HCT116 (cell line): Measurements from ENCODE around the gene EEF1AKMT4. TPM values are rescaled to one million over a fixed set of nuclear protein-coding genes. Genes with fewer than 3 reads are reported as not detected.

Experiments used
- ATAC-seq: fragments of 200-7000 bp; cut with Tn5 transposase; 2 replicates; pipeline ENCODE4 v1.9.1; 2020; ENCODE audit warnings: mild to moderate bottlenecking, moderate library complexity
- BruUV-seq: library from RNA; stranded (reverse); fragments of 400-500 nt; replicated peaks from 2 replicates; lab custom pipeline; 2021; lab: Mats Ljungman, UMichigan
- CTCF ChIA-PET: fragments of 300-600 bp; sonication (Branson Sonifier 250); formaldehyde crosslinking; loops from one replicate; lab custom pipeline; 2021; ENCODE audit warnings: antibody characterized with exemption; lab: Charles Lee
- POLR2A ChIA-PET: fragments of 300-600, 350-600 bp; sonication (Branson Sonifier 250); formaldehyde crosslinking; loops from one replicate; lab custom pipeline; 2021; ENCODE audit warnings: antibody characterized with exemption; lab: Charles Lee
- RAD21 ChIA-PET, 2 experiments: fragments of 300-600 bp; sonication (Branson Sonifier 250); formaldehyde crosslinking; loops; one replicate each; lab custom pipeline; 2023; ENCODE audit warnings: low total read pairs in 2 of 2; ENCODE audit not compliant: uncharacterized antibody in 2 of 2, unreplicated experiment in 2 of 2, low non-redundant PET in 1 of 2; lab: Charles Lee
- DNase-seq: peaks from one replicate; pipeline ENCODE4 v3.0.0-alpha.2; 2010; ENCODE audit warnings: low read depth, low spot score
- H2AFZ ChIP-seq: fragments of 200-600 bp; shearing (Covaris generic), sonication (generic); 2 replicates; pipeline ENCODE4 v1.6.1; 2017; ENCODE audit warnings: low read depth, mixed run types, mixed read lengths, antibody characterized with exemption, low read length; ENCODE audit not compliant: poor library complexity, severe bottlenecking
- H3K27ac ChIP-seq: 2 replicates; pipeline ENCODE4 v1.5.1; 2012; ENCODE audit warnings: low read depth, low read length
- H3K27me3 ChIP-seq: fragments of 200-600 bp; sonication (generic); 2 replicates; pipeline ENCODE4 v1.6.1; 2016; ENCODE audit warnings: mixed run types, low read length, mixed read lengths; ENCODE audit not compliant: insufficient read depth
- H3K36me3 ChIP-seq, 2 experiments: fragments of 200-500 bp in 1 of 2; fragments of 200-600 bp in 1 of 2; sonication (Bioruptor generic) in 1 of 2; sonication (generic) in 1 of 2; 2 replicates each; pipeline versions ENCODE4 v1.5.1 to v1.6.1; 2014 to 2016; ENCODE audit warnings: low read length in 2 of 2, inconsistent platforms in 1 of 2, mixed read lengths in 1 of 2, mixed run types in 1 of 2; ENCODE audit not compliant: insufficient read depth in 2 of 2, control insufficient read depth in 1 of 2
- H3K4me1 ChIP-seq, 2 experiments: fragments of 200-600 bp in 1 of 2; sonication (generic) in 1 of 2; 2 replicates each; pipeline versions ENCODE4 v1.5.1 to v1.6.1; 2012 to 2017; ENCODE audit warnings: low read length in 2 of 2, inconsistent platforms in 1 of 2, mild to moderate bottlenecking in 1 of 2, mixed read lengths in 1 of 2, mixed run types in 1 of 2, moderate library complexity in 1 of 2; ENCODE audit not compliant: insufficient read depth in 2 of 2, control insufficient read depth in 1 of 2
- H3K4me2 ChIP-seq: fragments of 200-600 bp; sonication (generic); 2 replicates; pipeline ENCODE4 v1.6.1; 2017; ENCODE audit warnings: mixed run types, low read length, mixed read lengths
- H3K4me3 ChIP-seq, 2 experiments: fragments of 200-600 bp in 1 of 2; sonication (generic) in 1 of 2; replicated peaks in 1 of 2; 2 replicates each; pipeline ENCODE4 v1.5.1; 2011 to 2016; ENCODE audit warnings: low read length in 2 of 2, control low read depth in 1 of 2, low read depth in 1 of 2, mild to moderate bottlenecking in 1 of 2, mixed read lengths in 1 of 2, mixed run types in 1 of 2
- H3K79me2 ChIP-seq: fragments of 200-600 bp; sonication (generic); 2 replicates; pipeline ENCODE4 v1.6.1; 2017; ENCODE audit warnings: mild to moderate bottlenecking, mixed run types, low read length, moderate library complexity, mixed read lengths; ENCODE audit not compliant: insufficient read depth
- H3K9ac ChIP-seq: fragments of 200-600 bp; sonication (generic); 2 replicates; pipeline ENCODE4 v1.6.1; 2016; ENCODE audit warnings: low read length, mixed read lengths
- H3K9me2 ChIP-seq: fragments of 200-600 bp; sonication (generic), shearing (Covaris generic); 2 replicates; pipeline ENCODE4 v1.6.1; 2017; ENCODE audit warnings: mixed run types, mild to moderate bottlenecking, moderate library complexity; ENCODE audit not compliant: insufficient read depth
- H3K9me3 ChIP-seq, 2 experiments: fragments of 200-500 bp in 1 of 2; fragments of 200-600 bp in 1 of 2; sonication (Bioruptor generic) in 1 of 2; sonication (generic) in 1 of 2; 2 replicates each; pipeline ENCODE4 v1.6.1; 2014 to 2017; ENCODE audit warnings: low read length in 2 of 2, mixed read lengths in 2 of 2, inconsistent platforms in 1 of 2, low read depth in 1 of 2, mild to moderate bottlenecking in 1 of 2, mixed run types in 1 of 2, moderate library complexity in 1 of 2; ENCODE audit not compliant: control insufficient read depth in 1 of 2, insufficient read depth in 1 of 2
- H4K20me1 ChIP-seq: fragments of 200-600 bp; sonication (generic), shearing (Covaris generic); 2 replicates; pipeline ENCODE4 v1.6.1; 2017; ENCODE audit warnings: mixed run types, mild to moderate bottlenecking, moderate library complexity; ENCODE audit not compliant: insufficient read depth
- CBX3 ChIP-seq: IDR thresholded peaks from 2 replicates; pipeline ENCODE4 v1.6.1; 2012; ENCODE audit warnings: low read depth
- CEBPB ChIP-seq: IDR thresholded peaks from 2 replicates; pipeline ENCODE4 v1.6.1; 2012; ENCODE audit warnings: low read depth
- EGR1 ChIP-seq: IDR thresholded peaks from 2 replicates; pipeline ENCODE4 v1.6.1; 2012; ENCODE audit warnings: low read depth
- ELF1 ChIP-seq: IDR thresholded peaks from 2 replicates; pipeline ENCODE4 v1.6.1; 2012; ENCODE audit warnings: low read depth, borderline replicate concordance
- EZH2 ChIP-seq: fragments of 200-600 bp; sonication (generic); IDR thresholded peaks from 2 replicates; pipeline ENCODE4 v1.6.1; 2017; ENCODE audit warnings: antibody characterized with exemption, mixed run types
- EZH2phosphoT487 ChIP-seq: fragments of 200-600 bp; IDR thresholded peaks from 2 replicates; pipeline ENCODE4 v1.6.1; 2018; ENCODE audit warnings: antibody characterized with exemption, borderline replicate concordance
- FOSL1 ChIP-seq: IDR thresholded peaks from 2 replicates; pipeline ENCODE4 v1.6.1; 2012; ENCODE audit warnings: low read depth
- JUND ChIP-seq: IDR thresholded peaks from 2 replicates; pipeline ENCODE4 v1.6.1; 2012
- POLR2A ChIP-seq: IDR thresholded peaks from 2 replicates; pipeline ENCODE4 v1.7.0; 2011; ENCODE audit warnings: borderline replicate concordance; ENCODE audit not compliant: insufficient read depth, insufficient read length; ENCODE audit errors: extremely low read depth
- POLR2AphosphoS5 ChIP-seq: IDR thresholded peaks from 2 replicates; pipeline ENCODE4 v1.6.1; 2011; ENCODE audit warnings: mild to moderate bottlenecking, low read depth, low read length, moderate library complexity
- RAD21 ChIP-seq: IDR thresholded peaks from 2 replicates; pipeline ENCODE4 v1.6.1; 2012; ENCODE audit warnings: low read depth, mild to moderate bottlenecking
- SIN3A ChIP-seq: IDR thresholded peaks from 2 replicates; pipeline ENCODE4 v1.6.1; 2012; ENCODE audit warnings: low read depth
- SP1 ChIP-seq: IDR thresholded peaks from 2 replicates; pipeline ENCODE4 v1.6.1; 2012; ENCODE audit warnings: low read depth
- SRF ChIP-seq: IDR thresholded peaks from 2 replicates; pipeline ENCODE4 v1.6.1; 2012; ENCODE audit warnings: low read depth
- TCF7L2 ChIP-seq: IDR thresholded peaks from 2 replicates; pipeline ENCODE4 v1.7.0; 2011; ENCODE audit warnings: borderline replicate concordance, inconsistent platforms; ENCODE audit not compliant: insufficient read depth, insufficient read length; ENCODE audit errors: extremely low read depth
- YY1 ChIP-seq: IDR thresholded peaks from 2 replicates; pipeline ENCODE4 v1.6.1; 2011; ENCODE audit warnings: low read length, low read depth, moderate library complexity, mild to moderate bottlenecking; ENCODE audit not compliant: insufficient replicate concordance; ENCODE audit errors: extremely low read depth
- ZNF274 ChIP-seq: fragments of 200-500 bp; sonication (Bioruptor generic); IDR thresholded peaks from 2 replicates; pipeline ENCODE4 v1.6.1; 2014; ENCODE audit warnings: mild to moderate bottlenecking, low read depth, low read length, inconsistent platforms
- intact Hi-C: fragments of 100-400 bp; cut with micrococcal nuclease; formaldehyde crosslinking; loops from 2 replicates; pipeline ENCODE4 v1.10.0; 2022
- total RNA-seq: library from RNA; stranded (reverse); gene quantifications from one replicate; pipeline ENCODE4 v1.2.1, GENCODE V29; 2021; ENCODE audit not compliant: unreplicated experiment
- TF ChIP-seq, protein P1 (sequence below): IDR thresholded peaks from 2 replicates; pipeline ENCODE4 v1.6.1; 2012
- TF ChIP-seq, protein P2 (sequence below): IDR thresholded peaks from 2 replicates; pipeline ENCODE4 v1.6.1; 2012; ENCODE audit warnings: low read depth
- TF ChIP-seq, protein P3 (sequence below), 3 experiments: fragments of 200-600 bp in 1 of 3; sonication (generic) in 1 of 3; IDR thresholded peaks in 2 of 3; conservative IDR thresholded peaks in 1 of 3; 2 replicates each; pipeline ENCODE4 v1.5.1; 2012 to 2017; ENCODE audit warnings: low read depth in 2 of 3, low read length in 2 of 3, antibody characterized with exemption in 1 of 3, borderline replicate concordance in 1 of 3, control low read depth in 1 of 3, mild to moderate bottlenecking in 1 of 3, mixed read lengths in 1 of 3, mixed run types in 1 of 3, moderate library complexity in 1 of 3; ENCODE audit not compliant: insufficient read depth in 1 of 3

EEF1AKMT4 gene
- total RNA-seq, 1 experiment from 2014 or later, result 10.5 TPM

DNA sequence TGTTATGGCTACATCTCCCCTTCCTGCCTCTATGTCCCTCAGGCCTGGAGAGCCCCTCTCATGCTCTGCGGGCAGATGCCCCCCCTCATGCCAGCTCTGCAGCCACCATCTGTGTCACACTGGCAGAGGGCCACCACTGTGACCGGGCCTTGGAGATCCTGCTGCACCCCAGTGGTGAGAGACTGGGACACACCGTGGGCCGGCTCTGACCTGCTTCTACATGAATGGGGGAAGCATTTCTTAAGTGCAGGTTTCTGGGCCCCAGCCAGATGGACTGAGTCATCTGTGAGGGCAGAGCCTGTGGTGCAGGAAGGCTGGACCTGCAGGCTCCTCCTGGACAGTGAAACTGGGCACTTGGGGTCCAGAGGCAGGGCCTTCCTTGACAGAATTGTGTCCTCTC, 15.2 kb upstream of the EEF1AKMT4 start (continued):
- TF ChIP-seq EZH2phosphoT487 (no peak), CBX3 (no peak; the same call in 1 of the 2 replicates)

DNA sequence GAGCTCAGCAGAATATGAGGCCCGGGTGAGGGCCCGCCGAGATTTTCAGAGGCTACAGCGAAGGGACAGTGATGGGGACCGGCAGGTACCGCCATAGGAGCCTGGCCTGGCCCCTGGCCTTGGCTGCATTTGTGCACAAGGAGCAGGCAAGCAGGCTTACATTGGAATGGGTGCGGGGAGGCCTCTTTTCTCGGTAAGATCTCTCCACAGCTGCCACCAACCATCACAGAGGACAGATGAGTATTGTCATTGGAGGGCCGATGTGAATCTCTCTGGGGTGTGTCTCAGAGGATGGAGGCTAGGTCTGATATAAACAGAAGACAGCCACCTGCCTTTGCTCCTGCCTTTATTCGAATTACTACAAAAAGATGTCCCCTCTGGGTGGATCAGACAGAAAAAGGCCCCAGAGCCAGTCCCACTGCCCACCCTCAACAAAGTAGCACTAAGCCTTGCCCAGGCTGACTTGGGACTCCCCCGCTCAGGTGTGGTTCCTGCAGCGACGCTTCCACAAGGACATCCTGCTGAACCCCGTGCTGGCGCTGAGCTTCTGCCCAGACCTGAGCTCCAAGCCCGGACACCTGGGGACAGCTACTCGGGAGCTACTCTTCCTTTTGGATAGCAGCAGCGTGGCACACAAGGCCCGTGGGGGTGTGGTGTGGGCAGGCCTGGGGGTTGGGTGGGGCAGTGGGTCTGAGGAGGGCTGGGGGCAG, 14.6 kb upstream of the EEF1AKMT4 start:
- no peak overlapping the region for H2AFZ ChIP-seq
- ChIA-PET POLR2A (no interaction called here), CTCF (no interaction called here)

More for the DNA sequence above, 14.6 kb upstream of the EEF1AKMT4 start:
- H3K4me1 ChIP-seq, result peaks cover 12 to 24% of the 10 kb centered on the region in 2 experiments
- no peak; the same call in 1 of the 2 replicates for ATAC-seq
- RAD21 ChIA-PET, result interaction anchor here in 1 of 2 experiments (0.9 kb wide), 1 partner anchor 61 kb away, joined by 3 read pairs; no protein-coding TSS in a partner anchor
- no TSS peak for BruUV-seq
- DNase-seq, result no peak
- peak overlapping the region; percentile 70 for H3K4me2 ChIP-seq
- H3K4me3 ChIP-seq, result no peak overlapping the region
- no peaks in the 10 kb centered on the region for H3K79me2 ChIP-seq
- H4K20me1 ChIP-seq, result no peaks in the 10 kb centered on the region
- no peaks in the 10 kb centered on the region for H3K27me3 ChIP-seq
- no peak for TF ChIP-seq FOSL1
- TF ChIP-seq POLR2AphosphoS5, result no peak
- TF ChIP-seq ZNF274, result no peak
- TF ChIP-seq, protein P1, sequence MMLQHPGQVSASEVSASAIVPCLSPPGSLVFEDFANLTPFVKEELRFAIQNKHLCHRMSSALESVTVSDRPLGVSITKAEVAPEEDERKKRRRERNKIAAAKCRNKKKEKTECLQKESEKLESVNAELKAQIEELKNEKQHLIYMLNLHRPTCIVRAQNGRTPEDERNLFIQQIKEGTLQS, result no peak
- TF ChIP-seq EGR1, result no peak
- TF ChIP-seq YY1, result no peak
- no peak for TF ChIP-seq RAD21
- TF ChIP-seq ELF1, result no peak
- no peak for TF ChIP-seq EZH2
- no peak for TF ChIP-seq CBX3
- TF ChIP-seq SRF, result no peak
- TF ChIP-seq, protein P2, sequence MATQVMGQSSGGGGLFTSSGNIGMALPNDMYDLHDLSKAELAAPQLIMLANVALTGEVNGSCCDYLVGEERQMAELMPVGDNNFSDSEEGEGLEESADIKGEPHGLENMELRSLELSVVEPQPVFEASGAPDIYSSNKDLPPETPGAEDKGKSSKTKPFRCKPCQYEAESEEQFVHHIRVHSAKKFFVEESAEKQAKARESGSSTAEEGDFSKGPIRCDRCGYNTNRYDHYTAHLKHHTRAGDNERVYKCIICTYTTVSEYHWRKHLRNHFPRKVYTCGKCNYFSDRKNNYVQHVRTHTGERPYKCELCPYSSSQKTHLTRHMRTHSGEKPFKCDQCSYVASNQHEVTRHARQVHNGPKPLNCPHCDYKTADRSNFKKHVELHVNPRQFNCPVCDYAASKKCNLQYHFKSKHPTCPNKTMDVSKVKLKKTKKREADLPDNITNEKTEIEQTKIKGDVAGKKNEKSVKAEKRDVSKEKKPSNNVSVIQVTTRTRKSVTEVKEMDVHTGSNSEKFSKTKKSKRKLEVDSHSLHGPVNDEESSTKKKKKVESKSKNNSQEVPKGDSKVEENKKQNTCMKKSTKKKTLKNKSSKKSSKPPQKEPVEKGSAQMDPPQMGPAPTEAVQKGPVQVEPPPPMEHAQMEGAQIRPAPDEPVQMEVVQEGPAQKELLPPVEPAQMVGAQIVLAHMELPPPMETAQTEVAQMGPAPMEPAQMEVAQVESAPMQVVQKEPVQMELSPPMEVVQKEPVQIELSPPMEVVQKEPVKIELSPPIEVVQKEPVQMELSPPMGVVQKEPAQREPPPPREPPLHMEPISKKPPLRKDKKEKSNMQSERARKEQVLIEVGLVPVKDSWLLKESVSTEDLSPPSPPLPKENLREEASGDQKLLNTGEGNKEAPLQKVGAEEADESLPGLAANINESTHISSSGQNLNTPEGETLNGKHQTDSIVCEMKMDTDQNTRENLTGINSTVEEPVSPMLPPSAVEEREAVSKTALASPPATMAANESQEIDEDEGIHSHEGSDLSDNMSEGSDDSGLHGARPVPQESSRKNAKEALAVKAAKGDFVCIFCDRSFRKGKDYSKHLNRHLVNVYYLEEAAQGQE, result no peak
- no peak for TF ChIP-seq JUND
- TF ChIP-seq POLR2A, result no peak
- TF ChIP-seq TCF7L2, result no peak
- TF ChIP-seq, protein P3, sequence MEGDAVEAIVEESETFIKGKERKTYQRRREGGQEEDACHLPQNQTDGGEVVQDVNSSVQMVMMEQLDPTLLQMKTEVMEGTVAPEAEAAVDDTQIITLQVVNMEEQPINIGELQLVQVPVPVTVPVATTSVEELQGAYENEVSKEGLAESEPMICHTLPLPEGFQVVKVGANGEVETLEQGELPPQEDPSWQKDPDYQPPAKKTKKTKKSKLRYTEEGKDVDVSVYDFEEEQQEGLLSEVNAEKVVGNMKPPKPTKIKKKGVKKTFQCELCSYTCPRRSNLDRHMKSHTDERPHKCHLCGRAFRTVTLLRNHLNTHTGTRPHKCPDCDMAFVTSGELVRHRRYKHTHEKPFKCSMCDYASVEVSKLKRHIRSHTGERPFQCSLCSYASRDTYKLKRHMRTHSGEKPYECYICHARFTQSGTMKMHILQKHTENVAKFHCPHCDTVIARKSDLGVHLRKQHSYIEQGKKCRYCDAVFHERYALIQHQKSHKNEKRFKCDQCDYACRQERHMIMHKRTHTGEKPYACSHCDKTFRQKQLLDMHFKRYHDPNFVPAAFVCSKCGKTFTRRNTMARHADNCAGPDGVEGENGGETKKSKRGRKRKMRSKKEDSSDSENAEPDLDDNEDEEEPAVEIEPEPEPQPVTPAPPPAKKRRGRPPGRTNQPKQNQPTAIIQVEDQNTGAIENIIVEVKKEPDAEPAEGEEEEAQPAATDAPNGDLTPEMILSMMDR (IDR thresholded peaks at IDR 0.05 in 2 of 3, conservative IDR thresholded peaks at IDR 0.05 in 1 of 3; ENCODE audit: borderline replicate concordance in 1 of 3, insufficient read depth in 1 of 3, low read depth in 2 of 3, low read length in 2 of 3), result no peak
- no peak for TF ChIP-seq CEBPB
- TF ChIP-seq SP1, result no peak
- TF ChIP-seq SIN3A, result no peak
- H3K9ac ChIP-seq, result 0 out of 2 replicates have a peak overlapping the region, but pooled peaks have one; percentile 28
- no peaks in the 10 kb centered on the region for H3K36me3 ChIP-seq
- H3K27ac ChIP-seq, result peak overlapping the region; percentile 2; the same call in 1 of the 2 replicates
- intact Hi-C loops, result no loop called here
- H3K9me2 ChIP-seq, result no peaks in the 10 kb centered on the region
- H3K9me3 ChIP-seq, result no peaks in the 10 kb centered on the region
